K562 (cell line): ENCODE measurements around the gene SLC2A13. TPM values are rescaled to one million over a fixed set of nuclear protein-coding genes. Genes with fewer than 3 reads are reported as not detected.

Experiments used
- ATAC-seq: fragments of 200-7000 bp; cut with Tn5 transposase; 3 replicates; pipeline ENCODE4 v1.9.1; 2020; ENCODE audit warnings: moderate library complexity
- BruUV-seq: library from RNA; stranded (reverse); fragments of 400-500 nt; replicated peaks from 2 replicates; lab custom pipeline; 2021; lab: Mats Ljungman, UMichigan
- CTCF ChIA-PET: fragments of 300-600 bp; formaldehyde crosslinking; extraction: SDS; loops from one replicate; lab custom pipeline; 2021; ENCODE audit warnings: low intra/inter-chr PET ratio; lab: Yijun Ruan, JAX
- POLR2A ChIA-PET: fragments of 300-600, 350-650 bp; sonication (Branson Sonifier 250); formaldehyde crosslinking; extraction: SDS; loops from one replicate; lab custom pipeline; 2021; ENCODE audit warnings: antibody characterized with exemption, inconsistent platforms; lab: Yijun Ruan, JAX
- DNase-seq, 4 experiments: peaks; one replicate each; pipeline versions ENCODE4 v3.0.0 to v3.0.0-alpha.2; 2011 to 2018; ENCODE audit warnings: low spot score in 3 of 4, mixed read lengths in 3 of 4; ENCODE audit errors: extremely low read depth in 1 of 4
- FAIRE-seq: peaks from 2 replicates; lab custom pipeline; 2011; peaks lifted over from hg19 to GRCh38; lab: Jason Lieb, UNC
- H2AFZ ChIP-seq: 2 replicates; pipeline ENCODE4 v1.6.0; 2011; ENCODE audit warnings: low read depth, low read length, control low read depth, inconsistent platforms
- H3K27ac ChIP-seq: fragments of 200-600 bp; 3 replicates; pipeline ENCODE4 v1.8.0; 2011; ENCODE audit warnings: low read depth, mild to moderate bottlenecking, control low read depth, inconsistent platforms, low read length, moderate library complexity, mixed read lengths; ENCODE audit errors: extremely low read depth
- H3K27me3 ChIP-seq, 2 experiments: fragments of 300-600 bp in 1 of 2; 2 replicates in 1 of 2; 3 replicates in 1 of 2; pipeline versions ENCODE4 v1.6.0 to v1.8.0; 2011; ENCODE audit warnings: inconsistent platforms in 2 of 2, low read length in 2 of 2, mild to moderate bottlenecking in 1 of 2, mixed read lengths in 1 of 2, moderate library complexity in 1 of 2; ENCODE audit not compliant: control insufficient read depth in 2 of 2, insufficient read depth in 2 of 2
- H3K36me3 ChIP-seq: fragments of 300-600 bp; 3 replicates; pipeline ENCODE4 v1.8.0; 2011; ENCODE audit warnings: mild to moderate bottlenecking, low read length, inconsistent platforms; ENCODE audit not compliant: control insufficient read depth, insufficient read depth
- H3K4me1 ChIP-seq, 2 experiments: fragments of 200-600 bp in 1 of 2; replicated peaks in 1 of 2; 2 replicates in 1 of 2; 3 replicates in 1 of 2; pipeline versions ENCODE4 v1.5.1 to v1.8.0; 2011; ENCODE audit warnings: inconsistent platforms in 2 of 2, low read length in 2 of 2, mild to moderate bottlenecking in 1 of 2, mixed read lengths in 1 of 2, moderate library complexity in 1 of 2; ENCODE audit not compliant: control insufficient read depth in 2 of 2, insufficient read depth in 2 of 2
- H3K4me2 ChIP-seq: 2 replicates; pipeline ENCODE4 v1.6.1; 2011; ENCODE audit warnings: low read length, control low read depth, inconsistent platforms, mixed read lengths; ENCODE audit not compliant: insufficient read depth
- H3K4me3 ChIP-seq: fragments of 200-600 bp; sonication (generic), shearing (Covaris generic); 2 replicates; pipeline ENCODE4 v1.5.1; 2016; ENCODE audit warnings: control low read depth, inconsistent platforms
- H3K79me2 ChIP-seq: fragments of 200-600 bp; 3 replicates; pipeline ENCODE4 v1.8.0; 2011; ENCODE audit warnings: low read length, inconsistent platforms; ENCODE audit not compliant: control insufficient read depth, insufficient read depth
- H3K9ac ChIP-seq, 2 experiments: 2 replicates each; pipeline versions ENCODE4 v1.6.0 to v1.6.1; 2011; ENCODE audit warnings: low read depth in 2 of 2, low read length in 2 of 2, control low read depth in 1 of 2, inconsistent platforms in 1 of 2, mild to moderate bottlenecking in 1 of 2, mixed read lengths in 1 of 2; ENCODE audit not compliant: insufficient read depth in 1 of 2
- H3K9me1 ChIP-seq: one replicate; pipeline ENCODE4 v1.6.0; 2011; ENCODE audit warnings: inconsistent platforms, mild to moderate bottlenecking, low read length, moderate library complexity; ENCODE audit not compliant: control insufficient read depth, insufficient read depth
- H3K9me3 ChIP-seq: replicated peaks from 2 replicates; pipeline ENCODE4 v1.5.1; 2011; ENCODE audit warnings: low read depth, low read length, inconsistent platforms; ENCODE audit not compliant: control insufficient read depth, insufficient read depth
- H4K20me1 ChIP-seq: replicated peaks from 2 replicates; pipeline ENCODE4 v1.6.1; 2011; ENCODE audit warnings: low read length, inconsistent platforms, mixed read lengths; ENCODE audit not compliant: control insufficient read depth, insufficient read depth
- ARID3A ChIP-seq: IDR thresholded peaks from 2 replicates; pipeline ENCODE4 v1.6.1; 2012; ENCODE audit warnings: low read depth, low read length, improper control_type of control experiment, borderline replicate concordance
- CBFA2T2 ChIP-seq: fragments of 450-650 bp; conservative IDR thresholded peaks from 2 replicates; pipeline ENCODE4 v1.6.1; 2017; ENCODE audit warnings: mild to moderate bottlenecking
- FOXK1 ChIP-seq: sonication (generic); formaldehyde crosslinking; IDR thresholded peaks from 2 replicates; pipeline ENCODE4 v1.8.0; 2022; ENCODE audit warnings: missing genetic modification reagents, mild to moderate bottlenecking, borderline replicate concordance
- HDAC6 ChIP-seq: IDR thresholded peaks from 2 replicates; pipeline ENCODE4 v1.6.1; 2012; ENCODE audit warnings: low read depth, mild to moderate bottlenecking, control low read depth, inconsistent platforms, low read length, moderate library complexity
- RERE ChIP-seq: sonication (generic); formaldehyde crosslinking; IDR thresholded peaks from 2 replicates; pipeline ENCODE4 v1.8.0; 2023; ENCODE audit warnings: missing genetic modification reagents, mild to moderate bottlenecking, borderline replicate concordance
- SP2 ChIP-seq: IDR thresholded peaks from 2 replicates; pipeline ENCODE4 v1.6.1; 2011; ENCODE audit warnings: mild to moderate bottlenecking, low read depth, low read length, moderate library complexity; ENCODE audit not compliant: poor library complexity, severe bottlenecking; ENCODE audit errors: extremely low read depth
- in situ Hi-C: fragments of 300-500 bp; cut with MboI; formaldehyde crosslinking; loops from 4 replicates; pipeline ENCODE4 v1.15.0; 2018; ENCODE audit warnings: inconsistent platforms, mixed read lengths
- intact Hi-C: fragments of 100-400 bp; cut with micrococcal nuclease; formaldehyde crosslinking; loops from 2 replicates; pipeline ENCODE4 v1.14.2; 2022
- polyA plus RNA-seq, 8 experiments: library from polyadenylated mRNA; depleted of rRNA in 4 of 8; stranded (reverse) in 5 of 8; unstranded in 3 of 8; fragments of >200 nt; fragmentation: Nextera tagmentation in 2 of 8; fragmentation: Illumina TruSeq in 1 of 8; extraction: Ambion mirVana in 2 of 8; extraction: Trizol in 1 of 8; gene quantifications; 2 replicates each; pipeline versions ENCODE4 v1.2.1 to v1.2.3, GENCODE V29; 2011 to 2014; ENCODE audit warnings: inconsistent platforms in 1 of 8, missing spikeins in 1 of 8
- total RNA-seq, 7 experiments: library from RNA; depleted of rRNA in 6 of 7; stranded (reverse); fragments of >200 nt in 6 of 7; fragmentation: Illumina TruSeq in 2 of 7; extraction: Trizol in 2 of 7; gene quantifications; 2 replicates each; pipeline versions ENCODE4 v1.2.1 to v1.2.3, GENCODE V29; 2011 to 2021; ENCODE audit warnings: low replicate concordance in 1 of 7

SLC2A13 gene
- total and polyA plus RNA-seq, 9 of the 15 experiments (the other 6 are each of a cell fraction or from before 2014, with no cell fraction given) = 1.7 to 12.4 (median 9.0) TPM

GRCh38 chr12:40002178-40003169 is 103.4 kb downstream of the SLC2A13 start (continued):
- no peak for TF ChIP-seq FOXK1 (CRISPR knock-in tag)
- TF ChIP-seq SP2 = no peak
- TF ChIP-seq CBFA2T2 = no peak
- TF ChIP-seq, all 486 proteins: peak for 0

- no peak overlapping the region for H3K4me3 ChIP-seq
- H3K9me1 ChIP-seq = no peaks in the 10 kb centered on the region
- no peak overlapping the region for H3K27ac ChIP-seq
- no peak overlapping the region for H2AFZ ChIP-seq
- CTCF ChIA-PET = no interaction called here
- H3K79me2 ChIP-seq = no peaks in the 10 kb centered on the region
- POLR2A ChIA-PET = no interaction called here
- no peak for TF ChIP-seq HDAC6
- TF ChIP-seq RERE (CRISPR knock-in tag) = no peak
- no peak for TF ChIP-seq ARID3A
- TF ChIP-seq, all 486 proteins: peak for 0
- ATAC-seq = no peak
- intact Hi-C loops = no loop called here
- no peaks in the 10 kb centered on the region for H3K27me3 ChIP-seq
- H3K4me2 ChIP-seq = no peak overlapping the region
- no peak for FAIRE-seq
- H3K9me3 ChIP-seq = peaks cover 5% of the 10 kb centered on the region; the same call in 1 of the 2 replicates
- H3K4me1 ChIP-seq = no peaks in the 10 kb centered on the region
- no peaks in the 10 kb centered on the region for H4K20me1 ChIP-seq
- H3K9ac ChIP-seq = no peak overlapping the region
- no peaks in the 10 kb centered on the region for H3K36me3 ChIP-seq
- in situ Hi-C loops = no loop called here
- BruUV-seq = no TSS peak
- no peak for DNase-seq
These were observed 104.5 kb downstream of the SLC2A13 start for GRCh38 chr12:40001406-40001805.
